Stimulated activated memory B cell treated with anti-CD40 and anti-IgM and Interleukin-4, amounts not matched to agents 10 μg/mL and 1 μg/mL and 100 μg/mL, for 72 hours (primary cell): ENCODE results near the gene MTREX.
"Not testable (repeated sequence)": the region's sequence is repeated elsewhere in the genome, so short reads cannot be mapped to it uniquely, and the experiment has no call there.

Experiments
- ATAC-seq: fragments of 150-1000 bp; cut with Tn5 transposase; 2 replicates; pipeline ENCODE4 v1.10.0; 2021
- H3K27ac Mint-ChIP-seq: one replicate; pipeline ENCODE4 v1.8.0; 2022; ENCODE audit warnings: mild to moderate bottlenecking, mixed read lengths
- H3K27me3 Mint-ChIP-seq: one replicate; pipeline ENCODE4 v1.8.0; 2022; ENCODE audit warnings: mixed read lengths
- H3K36me3 Mint-ChIP-seq: one replicate; pipeline ENCODE4 v1.8.0; 2022; ENCODE audit warnings: mixed read lengths
- H3K4me1 Mint-ChIP-seq: one replicate; pipeline ENCODE4 v1.8.0; 2022; ENCODE audit warnings: mixed read lengths
- H3K4me3 Mint-ChIP-seq: one replicate; pipeline ENCODE4 v1.8.0; 2022; ENCODE audit warnings: mild to moderate bottlenecking, moderate library complexity, mixed read lengths
- H3K9me3 Mint-ChIP-seq: one replicate; pipeline ENCODE4 v1.8.0; 2022; ENCODE audit warnings: mixed read lengths

MTREX gene

DNA sequence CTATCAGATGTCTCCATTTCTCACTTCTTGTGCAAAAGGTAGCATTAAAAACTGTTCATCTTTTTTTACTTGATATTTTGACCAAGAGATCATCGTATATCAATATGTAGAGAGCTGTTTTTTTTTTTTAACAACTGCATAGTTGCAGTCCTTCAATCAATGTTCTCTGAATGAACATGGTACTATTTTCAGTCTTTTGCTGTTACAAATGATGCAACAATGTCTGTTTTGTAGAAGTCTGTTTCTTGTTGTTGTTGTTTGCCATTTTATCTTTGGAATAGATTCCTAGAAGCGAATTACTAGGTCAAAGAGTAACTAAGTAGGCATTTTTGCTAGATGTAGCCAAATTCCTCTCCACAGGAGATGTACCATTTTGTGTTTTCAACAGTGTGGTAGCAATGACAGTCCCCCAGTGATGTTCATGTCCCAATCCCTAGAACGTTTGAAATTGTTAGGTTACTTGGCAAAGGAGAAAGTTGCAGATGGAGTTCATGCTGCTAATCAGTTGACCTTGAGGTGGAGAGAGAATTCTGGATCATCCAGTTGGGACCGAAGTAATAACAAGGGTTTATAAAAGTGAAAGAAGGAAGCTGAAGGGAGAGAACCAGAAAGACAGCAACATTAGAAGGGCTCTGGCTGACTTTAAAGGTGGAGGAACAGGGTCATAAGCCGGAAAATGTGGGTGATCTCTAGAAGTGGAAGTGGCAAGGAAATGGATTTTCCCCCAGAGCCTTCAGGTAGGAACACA, 6.3 kb downstream of the MTREX start:
- Mint-ChIP-seq H3K27me3 (no peaks in the 10 kb centered on the region), H3K9me3 (peaks cover 3% of the 10 kb centered on the region), H3K36me3 (peaks cover 41% of the 10 kb centered on the region), H3K4me1 (peaks cover 61% of the 10 kb centered on the region), H3K4me3 (no peak overlapping the region), H3K27ac (no peak overlapping the region)
- no peak for ATAC-seq

- H3K36me3 Mint-ChIP-seq = peaks cover 38% of the 10 kb centered on the region
- H3K4me3 Mint-ChIP-seq = no peak overlapping the region
- peaks cover 56% of the 10 kb centered on the region for H3K4me1 Mint-ChIP-seq
- no peaks in the 10 kb centered on the region for H3K27me3 Mint-ChIP-seq
- peak overlapping the region; percentile 17 for H3K27ac Mint-ChIP-seq
- ATAC-seq = no peak
- peaks cover 3% of the 10 kb centered on the region for H3K9me3 Mint-ChIP-seq
These were observed 8.5 kb downstream of the MTREX start for GRCh38 chr5:55316289-55316688.

- Mint-ChIP-seq H3K27ac (peak overlapping the region; percentile 17), H3K27me3 (no peaks in the 10 kb centered on the region), H3K4me3 (no peak overlapping the region), H3K9me3 (peaks cover 3% of the 10 kb centered on the region), H3K4me1 (peaks cover 51% of the 10 kb centered on the region), H3K36me3 (peaks cover 35% of the 10 kb centered on the region)
- no peak for ATAC-seq
These were observed 9.0 kb downstream of the MTREX start for GRCh38 chr5:55316837-55317236.

- ATAC-seq, H3K27me3 Mint-ChIP-seq, H3K4me3 Mint-ChIP-seq, H3K9me3 Mint-ChIP-seq, H3K27ac Mint-ChIP-seq: not testable (repeated sequence)
- peaks cover 44% of the 10 kb centered on the region for H3K36me3 Mint-ChIP-seq
- H3K4me1 Mint-ChIP-seq = peaks cover 46% of the 10 kb centered on the region
These were observed 10.4 kb downstream of the MTREX start for GRCh38 chr5:55318237-55318636.

DNA sequence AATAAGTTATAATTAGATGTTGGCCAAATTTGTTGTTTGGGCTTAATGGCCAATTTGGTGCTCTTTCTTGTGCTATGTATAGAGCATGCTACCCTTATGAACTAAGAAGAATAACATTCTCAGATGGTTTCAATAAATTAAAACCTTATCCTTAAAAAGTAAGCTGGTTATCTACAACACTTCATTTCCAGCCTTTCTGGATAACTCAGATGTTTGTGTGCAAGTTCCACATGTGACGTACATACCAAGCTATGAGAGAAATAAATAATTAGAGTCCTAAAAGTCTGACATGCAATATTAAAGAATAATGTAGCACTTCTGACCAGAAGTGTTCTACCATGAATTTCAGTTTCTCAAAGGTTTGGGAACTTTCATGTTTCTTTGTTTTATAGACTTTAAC, 11.7 kb downstream of the MTREX start:
- no peak overlapping the region for H3K4me3 Mint-ChIP-seq
- H3K4me1 Mint-ChIP-seq = peaks cover 35% of the 10 kb centered on the region
- H3K9me3 Mint-ChIP-seq = peaks cover 3% of the 10 kb centered on the region
- no peak for ATAC-seq
- no peaks in the 10 kb centered on the region for H3K27me3 Mint-ChIP-seq
- H3K27ac Mint-ChIP-seq = no peak overlapping the region
- peaks cover 36% of the 10 kb centered on the region for H3K36me3 Mint-ChIP-seq

GRCh38 chr5:55320571-55320970, 12.8 kb downstream of the MTREX start:
- Mint-ChIP-seq H3K27ac (no peak overlapping the region), H3K4me3 (no peak overlapping the region), H3K4me1 (peaks cover 34% of the 10 kb centered on the region), H3K36me3 (peaks cover 44% of the 10 kb centered on the region), H3K27me3 (no peaks in the 10 kb centered on the region), H3K9me3 (peaks cover 3% of the 10 kb centered on the region)
- ATAC-seq = no peak

GRCh38 chr5:55324006-55324405, 16.2 kb downstream of the MTREX start:
- H3K27me3 Mint-ChIP-seq = no peaks in the 10 kb centered on the region
- no peak overlapping the region for H3K27ac Mint-ChIP-seq
- no peak overlapping the region for H3K4me3 Mint-ChIP-seq
- H3K4me1 Mint-ChIP-seq = peaks cover 7% of the 10 kb centered on the region
- peaks cover 25% of the 10 kb centered on the region for H3K36me3 Mint-ChIP-seq
- no peaks in the 10 kb centered on the region for H3K9me3 Mint-ChIP-seq
- ATAC-seq = no peak

GRCh38 chr5:55324815-55325418, 17.1 kb downstream of the MTREX start:
- Mint-ChIP-seq H3K4me3 (no peak overlapping the region), H3K36me3 (peaks cover 34% of the 10 kb centered on the region), H3K27me3 (no peaks in the 10 kb centered on the region), H3K9me3 (no peaks in the 10 kb centered on the region), H3K27ac (no peak overlapping the region), H3K4me1 (peaks cover 11% of the 10 kb centered on the region)
- no peak for ATAC-seq

DNA sequence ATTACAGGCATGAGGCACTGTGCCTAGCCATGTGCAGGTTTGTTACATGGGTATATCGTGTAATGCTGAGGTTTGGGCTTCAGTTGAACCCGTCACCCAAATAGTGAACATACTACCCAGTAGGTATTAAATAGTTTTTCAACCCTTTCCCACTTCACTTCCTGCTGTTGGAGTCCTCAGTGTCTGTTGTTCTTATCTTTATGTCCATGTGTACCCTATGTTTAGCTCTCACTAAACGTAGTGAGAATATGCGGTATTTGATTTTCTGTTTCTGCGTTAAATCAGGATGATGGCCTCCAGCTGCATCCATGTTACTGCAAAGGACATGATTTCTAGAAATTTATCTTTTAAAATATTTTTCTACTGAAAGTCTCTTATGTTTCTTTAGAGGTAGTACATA, 17.8 kb downstream of the MTREX start:
- Mint-ChIP-seq H3K27ac (no peak overlapping the region), H3K4me1 (peaks cover 18% of the 10 kb centered on the region), H3K36me3 (peaks cover 41% of the 10 kb centered on the region), H3K27me3 (no peaks in the 10 kb centered on the region), H3K4me3 (no peak overlapping the region), H3K9me3 (no peaks in the 10 kb centered on the region)
- no peak for ATAC-seq

GRCh38 chr5:55327281-55327680, 19.5 kb downstream of the MTREX start:
- H3K4me1 Mint-ChIP-seq = peaks cover 23% of the 10 kb centered on the region
- H3K36me3 Mint-ChIP-seq = peaks cover 55% of the 10 kb centered on the region
- H3K27me3 Mint-ChIP-seq = no peaks in the 10 kb centered on the region
- ATAC-seq = no peak
- H3K9me3 Mint-ChIP-seq = no peaks in the 10 kb centered on the region
- H3K27ac Mint-ChIP-seq = no peak overlapping the region
- H3K4me3 Mint-ChIP-seq = no peak overlapping the region

- H3K4me1 Mint-ChIP-seq = peaks cover 30% of the 10 kb centered on the region
- no peaks in the 10 kb centered on the region for H3K27me3 Mint-ChIP-seq
- peaks cover 64% of the 10 kb centered on the region for H3K36me3 Mint-ChIP-seq
- H3K27ac Mint-ChIP-seq = no peak overlapping the region
- ATAC-seq = no peak
- no peaks in the 10 kb centered on the region for H3K9me3 Mint-ChIP-seq
- H3K4me3 Mint-ChIP-seq = no peak overlapping the region
These were observed 23.5 kb downstream of the MTREX start for GRCh38 chr5:55331321-55331720.

DNA sequence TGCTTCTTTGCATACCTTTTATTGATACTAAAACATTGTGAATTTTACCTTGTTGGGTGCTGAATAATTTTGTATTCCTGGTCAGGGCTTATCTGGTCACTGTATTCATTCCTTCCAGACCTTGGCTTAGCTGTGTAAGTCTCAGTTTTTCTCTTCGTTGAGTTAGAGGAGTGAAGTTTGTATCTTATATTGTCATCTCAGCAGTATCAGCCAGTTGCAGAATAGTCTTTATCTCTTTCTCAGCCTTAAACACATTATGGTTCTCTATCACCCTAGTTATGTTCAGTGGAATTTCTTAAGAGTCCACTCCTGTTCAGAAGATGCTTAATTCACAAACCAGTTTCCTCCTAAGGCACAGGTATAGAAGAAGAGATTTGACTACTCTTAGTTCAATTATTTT, 25.2 kb downstream of the MTREX start:
- no peak overlapping the region for H3K4me3 Mint-ChIP-seq
- no peaks in the 10 kb centered on the region for H3K9me3 Mint-ChIP-seq
- H3K27me3 Mint-ChIP-seq = no peaks in the 10 kb centered on the region
- H3K27ac Mint-ChIP-seq = no peak overlapping the region
- H3K36me3 Mint-ChIP-seq = peaks cover 64% of the 10 kb centered on the region
- peaks cover 37% of the 10 kb centered on the region for H3K4me1 Mint-ChIP-seq
- no peak for ATAC-seq

- Mint-ChIP-seq H3K36me3 (peaks cover 72% of the 10 kb centered on the region), H3K4me3 (no peak overlapping the region), H3K9me3 (no peaks in the 10 kb centered on the region), H3K4me1 (peaks cover 45% of the 10 kb centered on the region), H3K27ac (no peak overlapping the region), H3K27me3 (no peaks in the 10 kb centered on the region)
- ATAC-seq = no peak
These were observed 26.0 kb downstream of the MTREX start for GRCh38 chr5:55333811-55334210.

- Mint-ChIP-seq H3K27me3 (no peaks in the 10 kb centered on the region), H3K4me1 (peaks cover 33% of the 10 kb centered on the region), H3K36me3 (peaks cover 38% of the 10 kb centered on the region), H3K9me3 (no peaks in the 10 kb centered on the region), H3K27ac (peak overlapping the region; percentile 95), H3K4me3 (peak overlapping the region; percentile 18)
- no peak for ATAC-seq
These were observed 30.4 kb downstream of the MTREX start for GRCh38 chr5:55338092-55338613.

- H3K27ac Mint-ChIP-seq = peak overlapping the region; percentile 95
- H3K9me3 Mint-ChIP-seq = no peaks in the 10 kb centered on the region
- no peaks in the 10 kb centered on the region for H3K27me3 Mint-ChIP-seq
- ATAC-seq = peak; percentile 91
- H3K4me3 Mint-ChIP-seq = peak overlapping the region; percentile 61
- H3K36me3 Mint-ChIP-seq = peaks cover 38% of the 10 kb centered on the region
- H3K4me1 Mint-ChIP-seq = peaks cover 32% of the 10 kb centered on the region
These were observed 31.0 kb downstream of the MTREX start for GRCh38 chr5:55338810-55339243.

- Mint-ChIP-seq H3K36me3 (peaks cover 54% of the 10 kb centered on the region), H3K4me1 (peaks cover 13% of the 10 kb centered on the region), H3K27ac (peak overlapping the region; percentile 55), H3K4me3 (no peak overlapping the region), H3K27me3 (no peaks in the 10 kb centered on the region), H3K9me3 (no peaks in the 10 kb centered on the region)
- ATAC-seq = no peak
These were observed 35.3 kb downstream of the MTREX start for GRCh38 chr5:55343107-55343506.
